Testis (tissue), 3 donors: ENCODE results near the gene LNPEP. TPM values are rescaled to one million over a fixed set of nuclear protein-coding genes. Genes with fewer than 3 reads are reported as not detected.

Experiments used
- DNase-seq: peaks from one replicate; pipeline ENCODE4 v3.0.0-alpha.2; 2019
- H3K27ac ChIP-seq, 2 donors: fragments of 200-600 bp; sonication (generic); one replicate each; pipeline ENCODE4 v1.5.1; 2019
- H3K27me3 ChIP-seq: fragments of 200-600 bp; sonication (generic); one replicate; pipeline ENCODE4 v1.5.1; 2019
- H3K36me3 ChIP-seq: fragments of 200-600 bp; sonication (generic); one replicate; pipeline ENCODE4 v1.5.1; 2017; ENCODE audit warnings: low read depth; ENCODE audit errors: missing control alignments
- H3K4me1 ChIP-seq: fragments of 200-600 bp; sonication (generic); one replicate; pipeline ENCODE4 v1.5.1; 2019
- H3K4me3 ChIP-seq, 2 donors: fragments of 200-600 bp; sonication (generic); one replicate each; pipeline ENCODE4 v1.5.1; 2017 to 2019
- H3K9me3 ChIP-seq: fragments of 200-600 bp; sonication (generic); one replicate; pipeline ENCODE4 v1.5.1; 2017
- POLR2A ChIP-seq: fragments of 450-650 bp; IDR thresholded peaks from one replicate; pipeline ENCODE4 v1.6.1; 2017; ENCODE audit warnings: antibody characterized with exemption, mild to moderate bottlenecking, moderate library complexity
- WGBS, 2 donors: methylation state at CpG; one replicate each; pipeline ENCODE4 v1.1.5; 2018; 5-methylcytosine and 5-hydroxymethylcytosine counted together
- intact Hi-C: fragments of 100-400 bp; cut with DNase I; formaldehyde crosslinking; loops from one replicate; pipeline ENCODE4 v1.15.1; 2023; ENCODE audit warnings: low total_unique reads
- polyA plus RNA-seq: library from polyadenylated mRNA; stranded (reverse); fragments of 350-450 nt; fragmentation: Illumina TruSeq; extraction: RNeasy Lipid Tissue Mini Kit (QIAGEN cat#74804); gene quantifications from one replicate; pipeline ENCODE4 v1.2.3, GENCODE V29; 2014; ENCODE audit warnings: low read depth, low replicate concordance; ENCODE audit not compliant: insufficient read depth
- total RNA-seq, 2 donors: library from RNA; depleted of rRNA; stranded (reverse); fragments of >200 nt; gene quantifications; one replicate each; pipeline ENCODE4 v1.2.3, GENCODE V29; 2016
- TF ChIP-seq, protein P1 (sequence below), 3 experiments: fragments of 450-650 bp in 2 of 3; fragments of 200-600 bp in 1 of 3; sonication (generic) in 1 of 3; IDR thresholded peaks; one replicate each; pipeline ENCODE4 v1.5.1; 2016 to 2019; ENCODE audit warnings: antibody characterized with exemption in 3 of 3, mild to moderate bottlenecking in 2 of 3, moderate library complexity in 1 of 3

The LNPEP gene
- total and polyA plus RNA-seq, 3 donors from 2014 or later: 10.9 to 33.1 (median 28.0) TPM

DNA sequence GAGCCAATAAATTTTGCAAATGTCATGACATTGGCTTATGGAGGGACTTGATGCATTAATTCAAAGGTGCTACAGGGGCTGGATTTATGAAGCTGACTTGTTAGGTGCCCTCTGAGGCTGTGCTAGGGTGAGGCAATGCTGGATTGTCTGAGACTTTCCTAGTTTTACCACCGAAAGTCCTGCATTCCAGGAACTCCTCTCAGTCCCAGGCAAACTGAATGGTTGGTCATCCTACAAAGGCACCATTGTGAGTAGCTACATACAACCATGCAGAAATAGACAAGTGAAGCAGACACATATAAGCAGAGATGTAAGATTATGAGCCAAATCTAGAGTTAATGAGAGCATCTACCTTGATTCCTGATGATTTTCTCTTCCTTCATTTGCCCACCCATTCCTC, 111.2 kb downstream of the LNPEP start:
- Histone ChIP-seq H3K4me1 (no peaks in the 10 kb centered on the region), H3K27me3 (no peaks in the 10 kb centered on the region), H3K27ac (no peak overlapping the region), H3K4me3 (no peak overlapping the region), H3K9me3 (no peaks in the 10 kb centered on the region), H3K36me3 (no peaks in the 10 kb centered on the region)
- TF ChIP-seq, protein P1, sequence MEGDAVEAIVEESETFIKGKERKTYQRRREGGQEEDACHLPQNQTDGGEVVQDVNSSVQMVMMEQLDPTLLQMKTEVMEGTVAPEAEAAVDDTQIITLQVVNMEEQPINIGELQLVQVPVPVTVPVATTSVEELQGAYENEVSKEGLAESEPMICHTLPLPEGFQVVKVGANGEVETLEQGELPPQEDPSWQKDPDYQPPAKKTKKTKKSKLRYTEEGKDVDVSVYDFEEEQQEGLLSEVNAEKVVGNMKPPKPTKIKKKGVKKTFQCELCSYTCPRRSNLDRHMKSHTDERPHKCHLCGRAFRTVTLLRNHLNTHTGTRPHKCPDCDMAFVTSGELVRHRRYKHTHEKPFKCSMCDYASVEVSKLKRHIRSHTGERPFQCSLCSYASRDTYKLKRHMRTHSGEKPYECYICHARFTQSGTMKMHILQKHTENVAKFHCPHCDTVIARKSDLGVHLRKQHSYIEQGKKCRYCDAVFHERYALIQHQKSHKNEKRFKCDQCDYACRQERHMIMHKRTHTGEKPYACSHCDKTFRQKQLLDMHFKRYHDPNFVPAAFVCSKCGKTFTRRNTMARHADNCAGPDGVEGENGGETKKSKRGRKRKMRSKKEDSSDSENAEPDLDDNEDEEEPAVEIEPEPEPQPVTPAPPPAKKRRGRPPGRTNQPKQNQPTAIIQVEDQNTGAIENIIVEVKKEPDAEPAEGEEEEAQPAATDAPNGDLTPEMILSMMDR (IDR thresholded peaks at IDR 0.05): no peak
- no peak for TF ChIP-seq POLR2A
- intact Hi-C loops: no loop called here
- no peak for DNase-seq
- WGBS, 2 donors: 78 to 100% methylated on average over 1 of the region's 1 CpG

DNA sequence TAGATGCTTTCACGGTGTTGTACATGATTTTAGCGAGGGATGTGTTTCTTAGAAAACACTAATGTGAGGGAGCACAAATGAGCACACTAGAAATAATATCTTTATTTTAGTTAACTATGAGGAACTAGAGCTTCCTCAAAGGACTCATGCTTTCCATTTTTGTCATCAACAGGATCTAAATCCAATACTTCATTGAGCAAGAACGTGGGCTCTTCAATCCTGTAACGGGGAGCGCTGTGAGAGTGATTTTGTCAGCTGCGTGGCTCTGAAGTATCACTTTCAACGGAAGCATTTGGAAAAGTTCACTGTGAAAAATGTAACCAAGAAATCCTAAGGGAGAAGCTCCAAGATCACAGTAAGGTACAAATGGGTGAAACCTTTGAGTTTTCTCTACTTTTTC, 113.3 kb downstream of the LNPEP start:
- no peak for DNase-seq
- TF ChIP-seq, protein P1 (IDR thresholded peaks at IDR 0.05): no peak
- TF ChIP-seq POLR2A: no peak
- Histone ChIP-seq H3K4me3 (no peak overlapping the region), H3K9me3 (no peaks in the 10 kb centered on the region), H3K4me1 (no peaks in the 10 kb centered on the region), H3K27me3 (no peaks in the 10 kb centered on the region), H3K36me3 (no peaks in the 10 kb centered on the region), H3K27ac (no peak overlapping the region)
- 89 to 93% methylated on average over 7 of the region's 7 CpGs for WGBS, 2 donors
- intact Hi-C loops: no loop called here

DNA sequence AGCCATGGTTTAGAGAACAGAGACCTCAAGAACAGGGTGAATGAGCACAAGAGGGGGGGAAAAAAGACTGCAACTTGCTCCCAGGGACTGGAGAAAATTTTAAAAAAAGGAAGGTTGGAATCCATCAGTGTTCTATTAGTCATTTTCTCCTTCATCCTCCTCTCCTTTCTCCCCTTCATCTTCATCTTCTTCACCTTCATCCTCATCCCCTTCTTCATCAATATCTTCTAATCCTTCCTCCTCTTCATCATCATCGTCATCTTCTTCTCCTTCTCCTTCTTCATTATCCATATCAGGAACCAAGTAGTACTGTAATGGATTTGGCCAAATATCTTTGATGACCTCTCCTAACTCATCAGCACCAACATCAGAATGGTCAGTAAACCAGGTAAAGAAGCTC, 120.4 kb downstream of the LNPEP start:
- DNase-seq: no peak
- Histone ChIP-seq H3K27ac (no peak overlapping the region), H3K9me3 (no peaks in the 10 kb centered on the region), H3K36me3 (no peaks in the 10 kb centered on the region), H3K27me3 (no peaks in the 10 kb centered on the region), H3K4me3 (no peak overlapping the region), H3K4me1 (no peaks in the 10 kb centered on the region)
- 88 to 92% methylated on average over 1 of the region's 1 CpG for WGBS, 2 donors
- TF ChIP-seq POLR2A: no peak
- TF ChIP-seq, protein P1 (IDR thresholded peaks at IDR 0.05): no peak
- intact Hi-C loops: no loop called here

DNA sequence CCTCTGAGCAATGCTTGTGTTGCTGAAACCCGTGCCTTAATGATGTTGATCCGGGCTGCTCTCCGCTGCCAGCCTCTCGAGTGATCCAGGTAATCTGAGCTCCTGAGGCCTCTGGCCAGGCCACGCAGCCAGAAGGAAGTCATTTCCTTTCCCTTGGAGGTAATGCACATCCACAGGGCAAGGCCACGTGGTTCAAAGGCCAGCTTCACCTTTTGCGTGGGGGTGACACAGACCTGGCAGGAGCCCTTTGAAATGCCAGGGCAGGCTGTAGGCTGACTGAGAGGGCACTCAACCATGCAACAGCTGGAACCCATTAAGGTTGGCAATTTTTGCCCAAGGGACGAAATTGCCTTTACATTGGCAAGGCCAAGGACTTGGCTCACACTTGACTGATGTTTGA, 126.2 kb downstream of the LNPEP start:
- Histone ChIP-seq H3K27ac (no peak overlapping the region), H3K36me3 (no peaks in the 10 kb centered on the region), H3K4me1 (no peaks in the 10 kb centered on the region), H3K4me3 (no peak overlapping the region), H3K9me3 (no peaks in the 10 kb centered on the region), H3K27me3 (no peaks in the 10 kb centered on the region)
- intact Hi-C loops: no loop called here
- WGBS, 2 donors: 76 to 89% methylated on average over 8 of the region's 8 CpGs
- DNase-seq: no peak
- no peak for TF ChIP-seq POLR2A
- TF ChIP-seq, protein P1 (IDR thresholded peaks at IDR 0.05): no peak

DNA sequence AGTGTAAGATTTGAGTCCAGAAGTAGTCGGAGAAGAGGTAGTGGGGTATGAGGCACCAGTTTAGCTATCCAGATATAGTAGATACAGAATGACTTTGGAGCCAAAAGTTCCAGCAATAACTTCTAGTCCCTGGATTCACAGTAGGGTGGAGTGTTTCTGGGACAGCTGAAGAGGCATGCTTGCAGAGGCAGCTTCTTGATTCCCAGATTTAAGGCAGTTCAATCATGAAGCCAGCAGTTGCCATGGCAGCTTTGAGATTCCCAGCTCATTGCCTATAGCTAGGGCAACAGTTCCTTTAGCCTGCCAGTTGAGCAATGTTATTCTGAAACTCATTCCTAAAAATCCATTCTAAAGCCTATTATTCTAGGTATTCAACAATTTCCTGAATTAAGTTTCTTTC, 127.4 kb downstream of the LNPEP start:
- no peak overlapping the region for H3K27ac ChIP-seq
- intact Hi-C loops: no loop called here
- H3K4me3 ChIP-seq: no peak overlapping the region
- H3K4me1 ChIP-seq: no peaks in the 10 kb centered on the region
- no peaks in the 10 kb centered on the region for H3K9me3 ChIP-seq
- no peak for DNase-seq
- H3K27me3 ChIP-seq: no peaks in the 10 kb centered on the region
- no peaks in the 10 kb centered on the region for H3K36me3 ChIP-seq
- WGBS, 2 donors: 77 to 80% methylated on average over 1 of the region's 1 CpG
- TF ChIP-seq, protein P1 (IDR thresholded peaks at IDR 0.05): no peak
- TF ChIP-seq POLR2A: no peak
